Neural cell (in vitro differentiated cells): ENCODE data around the gene LHPP. TPM values are rescaled to one million over a fixed set of nuclear protein-coding genes. Genes with fewer than 3 reads are reported as not detected.

Experiments used
- H2AFZ ChIP-seq: fragments of 200-600, 300-800 bp; sonication (generic), shearing (Covaris generic); 2 replicates; pipeline ENCODE4 v1.6.0; 2014; ENCODE audit warnings: low read depth, mild to moderate bottlenecking, antibody characterized with exemption, low read length, moderate library complexity
- H3F3A ChIP-seq: fragments of 200-600 bp; shearing (Covaris generic); 2 replicates; pipeline ENCODE4 v1.6.1; 2016; ENCODE audit warnings: mild to moderate bottlenecking, moderate library complexity, mixed read lengths, antibody characterized with exemption, low read length; ENCODE audit not compliant: insufficient read depth, poor library complexity, severe bottlenecking
- H3K27ac ChIP-seq: fragments of 200-600, 300-800 bp; sonication (generic), shearing (Covaris generic); 2 replicates; pipeline ENCODE4 v1.5.1; 2014; ENCODE audit warnings: mild to moderate bottlenecking, low read length, moderate library complexity
- H3K27me3 ChIP-seq: fragments of 300-800, 200-600 bp; sonication (generic), shearing (Covaris generic); 2 replicates; pipeline ENCODE4 v1.6.0; 2014; ENCODE audit warnings: mild to moderate bottlenecking, low read depth, low read length, moderate library complexity; ENCODE audit not compliant: insufficient read depth
- H3K36me3 ChIP-seq: fragments of 300-800, 200-600 bp; sonication (generic), shearing (Covaris generic); 2 replicates; pipeline ENCODE4 v1.5.1; 2014; ENCODE audit warnings: mild to moderate bottlenecking, antibody characterized with exemption, low read length, moderate library complexity; ENCODE audit not compliant: insufficient read depth
- H3K4me2 ChIP-seq: fragments of 300-800, 200-600 bp; sonication (generic), shearing (Covaris generic); 2 replicates; pipeline ENCODE4 v1.6.0; 2014; ENCODE audit warnings: mild to moderate bottlenecking, low read length
- H3K4me3 ChIP-seq: fragments of 300-800, 200-600 bp; sonication (generic), shearing (Covaris generic); 2 replicates; pipeline ENCODE4 v1.5.1; 2014; ENCODE audit warnings: mild to moderate bottlenecking, low read length, moderate library complexity
- H3K79me2 ChIP-seq: fragments of 200-600 bp; shearing (Covaris generic); replicated peaks from 2 replicates; pipeline ENCODE4 v1.6.0; 2014; ENCODE audit warnings: mild to moderate bottlenecking, low read length, moderate library complexity; ENCODE audit not compliant: insufficient read depth
- H3K9ac ChIP-seq: fragments of 300-800, 200-600 bp; sonication (generic), shearing (Covaris generic); 2 replicates; pipeline ENCODE4 v1.6.1; 2016; ENCODE audit warnings: mild to moderate bottlenecking, low read length, mixed read lengths
- H3K9me2 ChIP-seq: fragments of 200-600 bp; shearing (Covaris generic); 2 replicates; pipeline ENCODE4 v1.6.1; 2016; ENCODE audit warnings: mild to moderate bottlenecking, low read length, mixed read lengths; ENCODE audit not compliant: insufficient read depth
- H3K9me3 ChIP-seq: fragments of 200-600, 300-800 bp; sonication (generic), shearing (Covaris generic); 2 replicates; pipeline ENCODE4 v1.6.1; 2016; ENCODE audit warnings: mild to moderate bottlenecking, mixed run types, low read length, moderate library complexity, mixed read lengths
- H4K20me1 ChIP-seq: fragments of 200-600 bp; shearing (Covaris generic); 2 replicates; pipeline ENCODE4 v1.6.1; 2016; ENCODE audit warnings: mild to moderate bottlenecking, mixed run types; ENCODE audit not compliant: insufficient read depth
- CTCF ChIP-seq: fragments of 450-650 bp; IDR thresholded peaks from 2 replicates; pipeline ENCODE4 v1.5.1; 2014; ENCODE audit warnings: antibody characterized with exemption, mild to moderate bottlenecking, moderate library complexity; ENCODE audit not compliant: poor library complexity, severe bottlenecking
- EP300 ChIP-seq: fragments of 450-650 bp; conservative IDR thresholded peaks from 2 replicates; pipeline ENCODE4 v1.6.1; 2014; ENCODE audit warnings: antibody characterized with exemption, mild to moderate bottlenecking, moderate library complexity; ENCODE audit not compliant: poor library complexity, severe bottlenecking
- EZH2 ChIP-seq: fragments of 200-600, 300-800 bp; shearing (Covaris generic), sonication (generic); IDR thresholded peaks from 2 replicates; pipeline ENCODE4 v1.6.1; 2014; ENCODE audit warnings: antibody characterized with exemption, low read length, borderline replicate concordance, mild to moderate bottlenecking; ENCODE audit not compliant: insufficient read depth, poor library complexity, severe bottlenecking
- MXI1 ChIP-seq: fragments of 450-650 bp; conservative IDR thresholded peaks from 2 replicates; pipeline ENCODE4 v1.6.1; 2014; ENCODE audit warnings: antibody characterized with exemption, mild to moderate bottlenecking; ENCODE audit not compliant: poor library complexity, severe bottlenecking
- POLR2AphosphoS5 ChIP-seq: IDR thresholded peaks from 2 replicates; pipeline ENCODE4 v1.6.1; 2012
- RAD21 ChIP-seq: fragments of 450-650 bp; conservative IDR thresholded peaks from 2 replicates; pipeline ENCODE4 v1.6.1; 2014; ENCODE audit warnings: antibody characterized with exemption, mild to moderate bottlenecking, moderate library complexity
- REST ChIP-seq: IDR thresholded peaks from 2 replicates; pipeline ENCODE4 v1.6.1; 2012; ENCODE audit warnings: borderline replicate concordance
- SMC3 ChIP-seq: fragments of 450-650 bp; conservative IDR thresholded peaks from 2 replicates; pipeline ENCODE4 v1.6.1; 2014; ENCODE audit warnings: antibody characterized with exemption, mild to moderate bottlenecking, moderate library complexity; ENCODE audit not compliant: poor library complexity
- TAF1 ChIP-seq: IDR thresholded peaks from 2 replicates; pipeline ENCODE4 v1.6.1; 2012; ENCODE audit warnings: low read depth
- polyA plus RNA-seq: library from polyadenylated mRNA; depleted of rRNA; stranded (reverse); fragments of >200 nt; gene quantifications from 2 replicates; pipeline ENCODE4 v1.2.3, GENCODE V29; 2014

LHPP gene
- polyA plus RNA-seq, 1 donor from 2014 or later = 16.0 TPM

GRCh38 chr10:124451276-124451675 is 10.3 kb upstream of the LHPP start:
- no peak for TF ChIP-seq TAF1
- no peak for TF ChIP-seq REST
- no peak for TF ChIP-seq SMC3
- TF ChIP-seq POLR2AphosphoS5 = no peak
- TF ChIP-seq CTCF = no peak
- no peak for TF ChIP-seq EZH2
- no peak for TF ChIP-seq MXI1
- TF ChIP-seq RAD21 = no peak
- no peak for TF ChIP-seq EP300

GRCh38 chr10:124453960-124454610 is 7.5 kb upstream of the LHPP start:
- Histone ChIP-seq H3F3A (no peaks in the 10 kb centered on the region), H2AFZ (no peak overlapping the region), H3K9ac (no peak overlapping the region), H3K27ac (no peak overlapping the region), H3K79me2 (no peaks in the 10 kb centered on the region), H3K27me3 (peaks cover 37% of the 10 kb centered on the region), H3K9me3 (no peaks in the 10 kb centered on the region), H3K4me3 (no peak overlapping the region), H3K36me3 (no peaks in the 10 kb centered on the region), H3K4me2 (no peak overlapping the region), H3K9me2 (no peaks in the 10 kb centered on the region), H4K20me1 (no peaks in the 10 kb centered on the region)
- TF ChIP-seq CTCF (no peak), REST (no peak), TAF1 (no peak), POLR2AphosphoS5 (peak; percentile 49), SMC3 (no peak), EZH2 (no peak), EP300 (no peak)

More at GRCh38 chr10:124451276-124451675, 10.3 kb upstream of the LHPP start:
- Histone ChIP-seq H3K27me3 (peaks cover 65% of the 10 kb centered on the region), H3K9ac (no peak overlapping the region), H3K4me3 (no peak overlapping the region), H3K9me3 (no peaks in the 10 kb centered on the region), H3K36me3 (no peaks in the 10 kb centered on the region), H3K4me2 (no peak overlapping the region), H3K79me2 (no peaks in the 10 kb centered on the region), H3K9me2 (no peaks in the 10 kb centered on the region), H3K27ac (no peak overlapping the region), H3F3A (no peaks in the 10 kb centered on the region), H2AFZ (no peak overlapping the region), H4K20me1 (no peaks in the 10 kb centered on the region)
